Thyroid gland (tissue), 4 donors: Measurements from ENCODE around the gene CTIF.

ENCODE experiments used
- CTCF ChIP-seq, 6 experiments: fragments of 200-600 bp in 3 of 6; fragments of 450-650 bp in 3 of 6; sonication (generic) in 3 of 6; IDR thresholded peaks; one replicate each; pipeline ENCODE4 v1.5.1; 2016 to 2019; ENCODE audit warnings: antibody characterized with exemption in 6 of 6, mild to moderate bottlenecking in 2 of 6, inconsistent platforms in 1 of 6, moderate library complexity in 1 of 6
- POLR2A ChIP-seq, 2 donors: fragments of 450-650 bp; IDR thresholded peaks; one replicate each; pipeline ENCODE4 v1.6.1; 2017; ENCODE audit warnings: antibody characterized with exemption in 2 of 2, mild to moderate bottlenecking in 2 of 2, moderate library complexity in 1 of 2

- TF ChIP-seq CTCF (IDR thresholded peaks at IDR 0.05), result no peak
- no peak for TF ChIP-seq POLR2A (IDR thresholded peaks at IDR 0.05)
Measured at GRCh38 chr18:48569139-48569914, 30.5 kb downstream of the CTIF start.
